ENCODE data around the gene PCSK6. TPM values are rescaled to one million over a fixed set of nuclear protein-coding genes. Genes with fewer than 3 reads are reported as not detected.
"Not testable (repeated sequence)": the region's sequence is repeated elsewhere in the genome, so short reads cannot be mapped to it uniquely, and the experiment has no call there.

PCSK6 gene
- total RNA-seq, 1 donor from 2014 or later, result 0.40 TPM

- Mint-ChIP-seq H3K36me3 (ENCODE audit: low read depth) (no peaks in the 10 kb centered on the region), H3K4me3 (ENCODE audit: unreplicated experiment) (no peak overlapping the region), H3K27me3 (ENCODE audit: low read depth) (peaks cover 47% of the 10 kb centered on the region), H3K4me1 (ENCODE audit: low read depth) (no peaks in the 10 kb centered on the region), H3K9me3 (ENCODE audit: low read depth) (peaks cover 2% of the 10 kb centered on the region), H3K27ac (ENCODE audit: unreplicated experiment) (no peak overlapping the region)
- TF ChIP-seq, protein P1, sequence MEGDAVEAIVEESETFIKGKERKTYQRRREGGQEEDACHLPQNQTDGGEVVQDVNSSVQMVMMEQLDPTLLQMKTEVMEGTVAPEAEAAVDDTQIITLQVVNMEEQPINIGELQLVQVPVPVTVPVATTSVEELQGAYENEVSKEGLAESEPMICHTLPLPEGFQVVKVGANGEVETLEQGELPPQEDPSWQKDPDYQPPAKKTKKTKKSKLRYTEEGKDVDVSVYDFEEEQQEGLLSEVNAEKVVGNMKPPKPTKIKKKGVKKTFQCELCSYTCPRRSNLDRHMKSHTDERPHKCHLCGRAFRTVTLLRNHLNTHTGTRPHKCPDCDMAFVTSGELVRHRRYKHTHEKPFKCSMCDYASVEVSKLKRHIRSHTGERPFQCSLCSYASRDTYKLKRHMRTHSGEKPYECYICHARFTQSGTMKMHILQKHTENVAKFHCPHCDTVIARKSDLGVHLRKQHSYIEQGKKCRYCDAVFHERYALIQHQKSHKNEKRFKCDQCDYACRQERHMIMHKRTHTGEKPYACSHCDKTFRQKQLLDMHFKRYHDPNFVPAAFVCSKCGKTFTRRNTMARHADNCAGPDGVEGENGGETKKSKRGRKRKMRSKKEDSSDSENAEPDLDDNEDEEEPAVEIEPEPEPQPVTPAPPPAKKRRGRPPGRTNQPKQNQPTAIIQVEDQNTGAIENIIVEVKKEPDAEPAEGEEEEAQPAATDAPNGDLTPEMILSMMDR (IDR thresholded peaks at IDR 0.05), result no peak
- no peak for DNase-seq (ENCODE audit: low spot score)
These were observed 61.7 kb downstream of the PCSK6 start for GRCh38 chr15:101427606-101428487.

DNA sequence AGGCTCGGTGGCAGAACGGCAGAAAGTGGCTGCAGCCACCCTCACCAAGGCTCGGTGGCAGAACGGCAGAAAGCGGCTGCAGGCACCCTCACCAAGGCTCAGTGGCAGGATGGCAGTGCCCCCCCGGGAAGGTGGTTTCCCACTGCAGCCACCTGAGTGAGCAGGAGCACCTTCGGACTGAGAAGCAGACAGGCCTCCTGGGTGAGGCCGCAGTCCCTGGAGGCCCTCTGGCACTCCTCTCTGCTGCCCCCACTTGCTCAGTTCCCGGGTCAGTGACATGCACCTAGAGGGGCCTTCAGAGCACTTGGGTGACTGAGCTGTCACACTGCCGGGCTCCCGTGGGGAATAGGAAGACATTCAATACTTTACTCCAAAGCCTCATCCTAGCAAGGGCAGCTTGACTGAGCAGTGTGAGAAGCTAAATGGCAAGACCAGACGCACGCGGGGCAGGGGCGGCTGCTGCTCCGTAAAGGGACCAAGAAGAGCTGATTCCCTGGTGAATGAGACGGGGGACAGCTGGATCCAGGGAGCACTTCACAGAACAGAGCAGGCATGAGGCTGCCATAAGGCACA is 62.7 kb downstream of the PCSK6 start:
- TF ChIP-seq, protein P1 (IDR thresholded peaks at IDR 0.05), result no peak
- Mint-ChIP-seq H3K4me3 (ENCODE audit: unreplicated experiment) (no peak overlapping the region), H3K4me1 (ENCODE audit: low read depth) (no peaks in the 10 kb centered on the region), H3K36me3 (ENCODE audit: low read depth) (no peaks in the 10 kb centered on the region), H3K27ac (ENCODE audit: unreplicated experiment) (no peak overlapping the region), H3K27me3 (ENCODE audit: low read depth) (peaks cover 39% of the 10 kb centered on the region), H3K9me3 (ENCODE audit: low read depth) (peaks cover 4% of the 10 kb centered on the region)
- no peak for DNase-seq (ENCODE audit: low spot score)

- no peak for DNase-seq (ENCODE audit: low spot score)
- no peak overlapping the region for H3K27ac Mint-ChIP-seq (ENCODE audit: unreplicated experiment)
- TF ChIP-seq, protein P1 (IDR thresholded peaks at IDR 0.05), result no peak
- H3K4me1 Mint-ChIP-seq (ENCODE audit: low read depth), result no peaks in the 10 kb centered on the region
- no peaks in the 10 kb centered on the region for H3K36me3 Mint-ChIP-seq (ENCODE audit: low read depth)
- H3K27me3 Mint-ChIP-seq (ENCODE audit: low read depth), result peaks cover 32% of the 10 kb centered on the region
- H3K4me3 Mint-ChIP-seq (ENCODE audit: unreplicated experiment), result no peak overlapping the region
- H3K9me3 Mint-ChIP-seq (ENCODE audit: low read depth), result peaks cover 4% of the 10 kb centered on the region
These were observed 63.6 kb downstream of the PCSK6 start for GRCh38 chr15:101425787-101426365.

- TF ChIP-seq, protein P1 (IDR thresholded peaks at IDR 0.05), result no peak
- H3K27ac Mint-ChIP-seq (ENCODE audit: unreplicated experiment), result no peak overlapping the region
- H3K4me3 Mint-ChIP-seq (ENCODE audit: unreplicated experiment), result no peak overlapping the region
- no peak for DNase-seq (ENCODE audit: low spot score)
- H3K27me3 Mint-ChIP-seq (ENCODE audit: low read depth), result peaks cover 28% of the 10 kb centered on the region
- peaks cover 4% of the 10 kb centered on the region for H3K9me3 Mint-ChIP-seq (ENCODE audit: low read depth)
- H3K36me3 Mint-ChIP-seq (ENCODE audit: low read depth), result no peaks in the 10 kb centered on the region
- H3K4me1 Mint-ChIP-seq (ENCODE audit: low read depth), result no peaks in the 10 kb centered on the region
These were observed 64.5 kb downstream of the PCSK6 start for GRCh38 chr15:101424984-101425383.

DNA sequence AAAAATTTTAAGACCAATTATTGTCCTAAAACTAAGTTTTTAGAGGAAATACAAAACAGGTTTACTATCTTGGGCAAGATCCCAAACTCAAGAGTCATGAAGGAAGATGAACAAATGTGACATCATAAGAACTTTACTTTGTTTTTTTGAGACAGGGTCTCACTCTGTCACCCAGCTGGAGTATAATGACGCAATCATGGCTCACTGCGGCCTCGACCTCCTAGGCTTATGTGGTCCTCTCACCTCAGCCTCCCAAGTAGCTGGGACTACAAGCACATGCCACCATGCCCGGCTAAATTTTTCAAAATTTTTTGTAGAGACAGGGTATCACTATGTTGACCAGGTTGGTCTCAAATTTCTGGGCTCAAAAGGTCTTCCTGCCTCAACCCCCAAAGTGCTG is 69.3 kb downstream of the PCSK6 start:
- no peaks in the 10 kb centered on the region for H3K4me1 Mint-ChIP-seq (ENCODE audit: low read depth)
- H3K4me3 Mint-ChIP-seq (ENCODE audit: unreplicated experiment), result no peak overlapping the region
- H3K36me3 Mint-ChIP-seq (ENCODE audit: low read depth), result no peaks in the 10 kb centered on the region
- peaks cover 4% of the 10 kb centered on the region for H3K27me3 Mint-ChIP-seq (ENCODE audit: low read depth)
- H3K27ac Mint-ChIP-seq (ENCODE audit: unreplicated experiment), result no peak overlapping the region
- peaks cover 4% of the 10 kb centered on the region for H3K9me3 Mint-ChIP-seq (ENCODE audit: low read depth)
- no peak for DNase-seq (ENCODE audit: low spot score)
- TF ChIP-seq, protein P1 (IDR thresholded peaks at IDR 0.05), result no peak

DNA sequence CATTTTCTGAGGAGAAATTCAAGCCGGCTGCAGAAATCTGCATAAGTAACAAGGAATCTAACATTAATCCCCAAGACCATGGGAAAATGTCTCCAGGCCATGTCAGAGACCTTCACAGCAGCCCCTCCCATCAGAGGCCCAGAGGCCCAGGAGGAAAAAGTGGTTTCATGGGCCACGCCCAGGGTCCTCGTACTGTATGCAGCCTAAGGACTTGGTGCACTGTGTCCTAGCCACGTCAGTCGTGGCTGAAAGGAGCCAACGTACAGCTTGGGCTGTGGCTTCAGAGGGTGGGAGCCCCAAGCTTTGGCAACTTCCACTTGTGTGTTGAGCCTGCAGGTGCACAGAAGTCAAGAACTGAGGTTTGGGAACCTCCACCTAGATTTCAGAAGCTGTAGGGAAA is 73.0 kb downstream of the PCSK6 start:
- H3K36me3 Mint-ChIP-seq (ENCODE audit: low read depth); DNase-seq (ENCODE audit: low spot score); H3K4me3 Mint-ChIP-seq (ENCODE audit: unreplicated experiment); H3K27me3 Mint-ChIP-seq (ENCODE audit: low read depth); H3K4me1 Mint-ChIP-seq (ENCODE audit: low read depth); H3K27ac Mint-ChIP-seq (ENCODE audit: unreplicated experiment); H3K9me3 Mint-ChIP-seq (ENCODE audit: low read depth): not testable (repeated sequence)
